ENCODE results near the gene CROCC. TPM values are rescaled to one million over a fixed set of nuclear protein-coding genes. Genes with fewer than 3 reads are reported as not detected.

CROCC gene
- total and polyA plus RNA-seq, 9 of the 15 experiments (the other 6 are each of a cell fraction or from before 2014, with no cell fraction given) = 0.17 to 15.4 (median 7.6) TPM

GRCh38 chr1:16982902-16983301 is 61.2 kb downstream of the CROCC start (continued):
- no peak for TF ChIP-seq ATF4 (CRISPR knock-in tag; IDR thresholded peaks at IDR 0.05)
- no peak for TF ChIP-seq RBM17 (IDR thresholded peaks at IDR 0.05; ENCODE audit: borderline replicate concordance, low read depth, low read length)
- no peak for TF ChIP-seq MTA1 (IDR thresholded peaks at IDR 0.05; ENCODE audit: borderline replicate concordance)
- no peak for TF ChIP-seq FOXP1 (CRISPR knock-in tag; IDR thresholded peaks at IDR 0.05)
- TF ChIP-seq RBM14 (IDR thresholded peaks at IDR 0.05; ENCODE audit: borderline replicate concordance, insufficient read depth, low read depth, low read length) = no peak
- no peak for TF ChIP-seq FOXJ3 (CRISPR knock-in tag; IDR thresholded peaks at IDR 0.05)
- TF ChIP-seq CCAR2 (IDR thresholded peaks at IDR 0.05; ENCODE audit: low read depth, low read length) = no peak

GRCh38 chr1:16983649-16984048 is 61.9 kb downstream of the CROCC start:
- CTCF ChIA-PET (ENCODE audit: low intra/inter-chr PET ratio) = no interaction called here

More at GRCh38 chr1:16983649-16984048, 61.9 kb downstream of the CROCC start:
- H3K27me3 ChIP-seq (ENCODE audit: control insufficient read depth in 2 of 2, insufficient read depth in 2 of 2, low read length in 2 of 2) = peaks cover 17 to 21% of the 10 kb centered on the region in 2 experiments; a peak in 3 of 5 replicates
- H3K4me3 ChIP-seq = no peak overlapping the region
- H4K20me1 ChIP-seq (replicated peaks; ENCODE audit: control insufficient read depth, insufficient read depth, low read length) = peaks cover 11% of the 10 kb centered on the region
- no peak for ATAC-seq
- FAIRE-seq = no peak
- in situ Hi-C loops (cut with MboI) (no loop called here), intact Hi-C loops (cut with micrococcal nuclease) (no loop called here)
- POLR2A ChIA-PET = no interaction called here
- H3K9ac ChIP-seq (ENCODE audit: insufficient read depth in 1 of 2, low read depth in 2 of 2, low read length in 2 of 2) = peak overlapping the region in 1 of 2 experiments; percentile 14; a peak in 1 of 4 replicates
- H3K79me2 ChIP-seq (ENCODE audit: control insufficient read depth, insufficient read depth, low read length) = no peaks in the 10 kb centered on the region
- no peak overlapping the region for H3K4me2 ChIP-seq (ENCODE audit: insufficient read depth, low read length)
- H3K4me1 ChIP-seq (replicated peaks in 1 of 2; ENCODE audit: control insufficient read depth in 2 of 2, insufficient read depth in 2 of 2, low read length in 2 of 2) = peaks cover 0 to 29% of the 10 kb centered on the region in 2 experiments; a peak in 2 of 5 replicates
- no TSS peak for BruUV-seq (replicated peaks)
- no peak overlapping the region for H3K27ac ChIP-seq (ENCODE audit: extremely low read depth, low read depth, low read length)
- DNase-seq (ENCODE audit: extremely low read depth in 1 of 4, low spot score in 3 of 4) = no peak
- TF ChIP-seq RHOXF2B (CRISPR knock-in tag; conservative IDR thresholded peaks at IDR 0.05) = no peak
- TF ChIP-seq ZC3H8 (IDR thresholded peaks at IDR 0.05) = no peak
- TF ChIP-seq AFF4 (CRISPR knock-in tag; IDR thresholded peaks at IDR 0.05) = no peak
- no peak for TF ChIP-seq GATAD2B (IDR thresholded peaks at IDR 0.05; ENCODE audit: borderline replicate concordance)
- WGBS (ENCODE audit: insufficient coverage, low coverage, missing lambda C conversion rate) = 58% methylated on average over 3 of the region's 4 CpGs
- H3K9me1 ChIP-seq (ENCODE audit: control insufficient read depth, insufficient read depth, low read length) = peaks cover 4% of the 10 kb centered on the region
- peaks cover 13% of the 10 kb centered on the region; the same call in 1 of the 3 replicates for H3K36me3 ChIP-seq (ENCODE audit: control insufficient read depth, insufficient read depth, low read length)
- no peaks in the 10 kb centered on the region for H3K9me3 ChIP-seq (replicated peaks; ENCODE audit: control insufficient read depth, insufficient read depth, low read depth, low read length)
- no peak overlapping the region for H2AFZ ChIP-seq (ENCODE audit: low read depth, low read length)
